ENCODE results near the gene PTPRCAP.

The PTPRCAP gene

DNA sequence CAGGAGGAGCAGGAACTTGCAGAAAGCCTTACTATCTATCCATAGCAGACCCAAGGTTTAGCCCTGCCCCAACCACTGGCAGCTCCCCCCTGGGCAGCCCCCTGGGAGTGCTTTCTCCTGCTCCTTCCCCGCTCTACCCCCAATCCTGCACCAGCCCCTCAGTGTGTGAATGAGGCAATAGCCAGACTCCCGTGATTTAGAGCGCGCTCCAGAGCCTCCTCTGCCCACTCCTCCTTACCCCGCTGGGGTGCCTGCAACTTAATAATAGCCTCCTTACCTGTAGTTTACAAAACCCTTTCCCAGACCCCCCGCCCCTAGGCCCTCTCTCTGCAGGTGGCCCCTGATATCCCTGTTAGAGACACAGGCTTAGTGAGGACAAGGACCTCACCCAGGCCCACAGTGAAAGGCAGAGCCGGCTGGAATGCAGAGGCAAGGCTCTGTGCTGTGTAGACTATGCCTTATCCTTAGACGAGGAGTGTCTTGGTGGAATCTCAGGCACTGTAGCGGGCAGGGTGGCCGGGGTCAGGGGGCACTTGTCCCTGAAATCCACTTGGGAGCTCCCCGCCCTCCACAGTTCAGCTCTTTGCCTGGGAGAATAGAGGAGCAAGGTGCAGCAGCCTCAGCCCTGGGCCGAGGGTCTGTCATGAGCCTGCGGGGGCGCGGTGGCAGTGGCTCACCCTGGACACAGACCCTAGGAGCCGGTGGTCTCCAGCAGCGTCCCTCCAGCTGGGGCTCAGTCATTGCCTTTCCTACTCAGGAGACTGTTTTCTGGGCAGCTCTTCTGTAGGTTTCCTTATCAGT lies 26.3 kb downstream of the PTPRCAP start:
- no peak for DNase-seq (ENCODE audit: low read depth)

DNA sequence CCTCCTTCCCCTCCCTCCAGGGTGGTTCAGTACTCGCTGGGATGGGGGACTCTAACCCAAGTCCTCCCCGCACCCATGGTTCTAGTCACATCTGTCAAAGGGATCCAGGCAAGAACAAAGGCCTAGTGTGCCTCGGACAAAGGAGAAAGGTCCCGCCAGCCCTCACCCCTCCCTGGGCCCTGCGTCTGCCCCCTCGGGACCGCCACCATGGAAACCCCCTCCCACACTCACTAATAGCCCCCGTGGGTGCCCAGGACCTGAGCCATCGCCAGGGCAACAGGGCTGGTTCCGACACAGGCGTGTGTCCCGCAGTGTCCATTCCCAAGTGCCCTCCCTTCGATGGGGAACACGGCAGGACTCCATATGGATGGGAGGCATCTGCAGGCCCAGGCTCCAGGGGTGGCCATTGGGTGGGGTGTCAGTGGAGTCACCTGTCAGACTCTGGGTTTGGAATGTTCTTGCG lies 27.1 kb downstream of the PTPRCAP start:
- no peak overlapping the region for H3K4me3 ChIP-seq (ENCODE audit: low read depth, low read length)
- no peak for DNase-seq (ENCODE audit: low read depth)
- TF ChIP-seq, protein P1, sequence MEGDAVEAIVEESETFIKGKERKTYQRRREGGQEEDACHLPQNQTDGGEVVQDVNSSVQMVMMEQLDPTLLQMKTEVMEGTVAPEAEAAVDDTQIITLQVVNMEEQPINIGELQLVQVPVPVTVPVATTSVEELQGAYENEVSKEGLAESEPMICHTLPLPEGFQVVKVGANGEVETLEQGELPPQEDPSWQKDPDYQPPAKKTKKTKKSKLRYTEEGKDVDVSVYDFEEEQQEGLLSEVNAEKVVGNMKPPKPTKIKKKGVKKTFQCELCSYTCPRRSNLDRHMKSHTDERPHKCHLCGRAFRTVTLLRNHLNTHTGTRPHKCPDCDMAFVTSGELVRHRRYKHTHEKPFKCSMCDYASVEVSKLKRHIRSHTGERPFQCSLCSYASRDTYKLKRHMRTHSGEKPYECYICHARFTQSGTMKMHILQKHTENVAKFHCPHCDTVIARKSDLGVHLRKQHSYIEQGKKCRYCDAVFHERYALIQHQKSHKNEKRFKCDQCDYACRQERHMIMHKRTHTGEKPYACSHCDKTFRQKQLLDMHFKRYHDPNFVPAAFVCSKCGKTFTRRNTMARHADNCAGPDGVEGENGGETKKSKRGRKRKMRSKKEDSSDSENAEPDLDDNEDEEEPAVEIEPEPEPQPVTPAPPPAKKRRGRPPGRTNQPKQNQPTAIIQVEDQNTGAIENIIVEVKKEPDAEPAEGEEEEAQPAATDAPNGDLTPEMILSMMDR (IDR thresholded peaks at IDR 0.05; ENCODE audit: low read depth, low read length, missing control alignments), result no peak
- in situ Hi-C loops (cut with HindIII; ENCODE audit: low sequenced_read_pairs), result no loop called here

More for the DNA sequence above, 26.3 kb downstream of the PTPRCAP start:
- TF ChIP-seq, protein P1 (IDR thresholded peaks at IDR 0.05; ENCODE audit: low read depth, low read length, missing control alignments), result no peak
- no peak overlapping the region for H3K4me3 ChIP-seq (ENCODE audit: low read depth, low read length)
- in situ Hi-C loops (cut with HindIII; ENCODE audit: low sequenced_read_pairs), result no loop called here

DNA sequence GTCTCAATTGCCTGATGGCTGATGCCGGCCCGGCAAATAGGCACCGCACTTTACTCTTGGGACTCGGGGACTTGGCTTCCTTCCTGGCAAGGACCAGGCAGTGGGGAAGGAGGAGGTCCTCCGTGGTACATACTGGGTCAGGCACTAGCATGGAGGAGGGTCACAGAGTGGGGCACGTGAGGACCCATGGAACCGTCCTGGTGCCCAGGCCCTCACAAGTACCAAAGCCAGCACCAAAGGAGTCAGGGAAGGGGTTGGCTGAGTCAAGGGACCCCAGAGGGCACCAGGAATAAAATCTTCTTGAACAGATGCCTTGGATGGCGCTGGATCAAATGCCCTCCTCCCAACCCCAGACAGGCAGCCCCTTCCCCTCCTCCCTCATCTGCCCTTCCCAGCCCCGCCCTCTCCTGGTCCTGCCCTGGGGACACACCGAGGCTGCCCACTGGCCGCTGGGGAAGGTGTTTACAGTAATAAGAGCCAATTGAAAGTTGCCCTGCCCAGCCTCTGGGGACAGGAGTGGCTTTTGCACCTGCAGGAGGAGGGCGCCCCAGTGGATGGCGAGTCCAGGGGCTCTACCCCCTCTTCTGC lies 27.6 kb downstream of the PTPRCAP start:
- no peak overlapping the region for H3K4me3 ChIP-seq (ENCODE audit: low read depth, low read length)
- in situ Hi-C loops (cut with HindIII; ENCODE audit: low sequenced_read_pairs), result no loop called here
- TF ChIP-seq, protein P1 (IDR thresholded peaks at IDR 0.05; ENCODE audit: low read depth, low read length, missing control alignments), result no peak
- no peak for DNase-seq (ENCODE audit: low read depth)

DNA sequence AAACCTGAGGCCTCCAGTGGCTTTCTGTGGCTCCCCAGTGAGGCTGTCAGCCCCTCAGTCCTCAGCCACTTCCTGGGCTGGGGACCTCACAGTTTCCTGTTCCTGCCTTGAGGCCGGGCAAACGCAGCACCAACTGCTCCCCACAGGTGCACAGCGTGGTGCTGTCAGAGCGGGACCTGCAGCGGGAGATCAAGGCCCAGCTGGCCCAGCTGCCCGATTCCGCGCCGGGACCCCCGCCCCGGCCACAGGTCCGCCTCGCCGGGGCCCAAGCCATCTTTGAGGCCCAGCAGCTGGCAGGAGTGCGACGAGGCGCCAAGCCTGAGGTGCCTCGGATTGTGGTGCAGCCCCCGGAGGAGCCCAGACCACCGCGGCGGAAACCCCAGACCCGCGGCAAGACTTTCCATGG lies 28.2 kb downstream of the PTPRCAP start:
- in situ Hi-C loops (cut with HindIII; ENCODE audit: low sequenced_read_pairs), result no loop called here
- TF ChIP-seq, protein P1 (IDR thresholded peaks at IDR 0.05; ENCODE audit: low read depth, low read length, missing control alignments), result no peak
- DNase-seq (ENCODE audit: low read depth), result no peak
- no peak overlapping the region for H3K4me3 ChIP-seq (ENCODE audit: low read depth, low read length)

DNA sequence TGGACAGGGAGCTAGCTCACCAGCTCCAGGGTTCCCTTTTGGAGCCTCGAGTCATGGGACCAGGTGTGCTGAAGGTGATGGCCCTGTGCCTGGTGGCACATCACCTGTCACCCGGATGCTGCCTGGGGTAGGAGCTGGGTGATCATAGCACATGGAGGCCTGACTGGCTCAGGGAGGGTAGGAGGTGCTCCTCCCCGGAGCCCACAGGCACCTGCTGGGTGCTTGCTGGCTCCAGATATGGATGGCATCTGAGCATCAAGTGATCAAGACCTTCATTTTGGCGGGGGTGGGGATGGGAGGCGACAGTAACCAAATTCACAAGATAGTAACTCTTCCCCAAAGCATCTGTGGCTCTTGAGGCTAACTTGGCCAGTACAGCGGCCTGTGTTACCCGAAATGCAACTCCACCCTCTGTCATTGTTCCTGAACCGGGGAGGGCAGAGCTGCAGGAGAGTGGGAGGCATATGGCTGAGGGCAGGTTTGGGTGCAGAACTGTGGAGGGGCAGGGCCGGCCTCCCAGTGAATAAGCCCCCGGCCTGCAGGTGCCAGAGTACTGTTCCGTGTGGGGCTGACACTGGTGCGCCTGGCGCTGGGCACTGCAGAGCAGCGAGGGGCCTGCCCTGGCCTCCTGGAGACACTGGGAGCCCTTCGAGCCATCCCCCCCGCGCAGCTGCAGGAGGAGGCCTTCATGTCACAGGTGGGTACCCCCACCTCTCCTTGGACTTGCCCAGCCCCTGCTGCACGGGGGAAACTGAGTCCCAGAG lies 28.9 kb downstream of the PTPRCAP start:
- no peak overlapping the region for H3K4me3 ChIP-seq (ENCODE audit: low read depth, low read length)
- TF ChIP-seq, protein P1 (IDR thresholded peaks at IDR 0.05; ENCODE audit: low read depth, low read length, missing control alignments), result no peak
- no peak for DNase-seq (ENCODE audit: low read depth)
- in situ Hi-C loops (cut with HindIII; ENCODE audit: low sequenced_read_pairs), result no loop called here

DNA sequence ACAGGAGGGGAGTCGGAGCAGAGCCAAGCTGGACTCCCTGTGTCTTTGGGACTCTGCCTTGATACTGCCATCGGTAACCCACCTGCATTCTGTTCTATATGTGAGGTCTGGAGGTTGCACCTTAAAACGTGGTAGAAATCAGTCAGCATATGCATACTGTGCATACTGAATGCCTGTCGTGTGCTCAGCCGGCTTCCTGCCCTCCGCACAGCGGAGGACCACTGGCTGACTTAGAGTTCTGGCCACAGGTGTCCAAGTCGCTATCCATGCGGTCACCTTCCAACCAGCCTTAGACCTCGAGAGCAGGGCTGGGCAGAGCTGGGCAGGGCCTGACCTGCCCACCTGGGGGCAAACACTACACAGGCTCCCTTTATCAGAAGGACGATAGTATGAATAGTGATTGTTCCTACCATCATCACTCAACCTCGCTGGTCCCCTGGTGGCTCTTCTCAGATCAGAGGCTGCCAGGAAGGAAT lies 29.8 kb downstream of the PTPRCAP start:
- DNase-seq (ENCODE audit: low read depth), result no peak
- no peak overlapping the region for H3K4me3 ChIP-seq (ENCODE audit: low read depth, low read length)
- TF ChIP-seq, protein P1 (IDR thresholded peaks at IDR 0.05; ENCODE audit: low read depth, low read length, missing control alignments), result no peak
- in situ Hi-C loops (cut with HindIII; ENCODE audit: low sequenced_read_pairs), result no loop called here
